GM12875 (cell line): ENCODE data around the gene PACSIN2.

ENCODE experiments used
- H3K4me3 ChIP-seq: one replicate; pipeline ENCODE4 v1.5.1; 2011; ENCODE audit warnings: low read depth, low read length, control low read depth
- TF ChIP-seq, protein P1 (sequence below): IDR thresholded peaks from 2 replicates; pipeline ENCODE4 v1.5.1; 2011; ENCODE audit warnings: low read depth, mild to moderate bottlenecking, control low read depth, inconsistent platforms, low read length, moderate library complexity, borderline replicate concordance; ENCODE audit not compliant: insufficient read depth

The PACSIN2 gene

DNA sequence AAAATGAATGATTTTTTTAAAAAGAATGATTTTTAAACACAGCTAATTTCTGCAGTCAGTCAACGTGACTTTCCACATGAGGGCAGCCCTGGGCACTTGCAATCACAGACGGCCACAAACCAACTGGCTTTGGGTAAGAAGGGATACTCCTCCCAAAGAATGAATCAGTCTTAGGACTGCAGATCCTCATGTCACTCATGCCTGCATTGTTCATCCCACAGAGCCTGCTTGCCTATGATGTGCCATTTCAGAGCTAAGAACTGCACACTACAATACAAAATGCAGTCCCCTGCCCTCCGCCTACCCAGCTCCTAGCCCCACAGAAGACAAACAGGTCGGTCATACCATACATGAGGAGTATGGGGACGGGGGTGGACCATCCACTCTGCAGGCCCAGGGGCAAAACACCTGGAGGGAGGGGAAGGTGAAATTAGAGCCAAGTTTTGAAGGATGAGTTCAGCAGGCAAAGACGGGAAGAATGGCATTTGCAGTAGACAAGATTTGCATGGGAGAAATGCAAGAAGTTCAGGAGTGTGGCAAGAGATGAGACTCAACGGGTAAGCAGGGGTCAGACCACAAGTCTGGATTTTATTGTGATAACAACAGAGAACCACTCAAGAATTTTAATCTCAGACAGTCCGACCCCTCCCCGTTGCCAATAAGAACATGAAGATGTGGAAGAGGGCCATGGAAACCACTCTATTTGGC lies 24.7 kb downstream of the PACSIN2 start:
- TF ChIP-seq, protein P1, sequence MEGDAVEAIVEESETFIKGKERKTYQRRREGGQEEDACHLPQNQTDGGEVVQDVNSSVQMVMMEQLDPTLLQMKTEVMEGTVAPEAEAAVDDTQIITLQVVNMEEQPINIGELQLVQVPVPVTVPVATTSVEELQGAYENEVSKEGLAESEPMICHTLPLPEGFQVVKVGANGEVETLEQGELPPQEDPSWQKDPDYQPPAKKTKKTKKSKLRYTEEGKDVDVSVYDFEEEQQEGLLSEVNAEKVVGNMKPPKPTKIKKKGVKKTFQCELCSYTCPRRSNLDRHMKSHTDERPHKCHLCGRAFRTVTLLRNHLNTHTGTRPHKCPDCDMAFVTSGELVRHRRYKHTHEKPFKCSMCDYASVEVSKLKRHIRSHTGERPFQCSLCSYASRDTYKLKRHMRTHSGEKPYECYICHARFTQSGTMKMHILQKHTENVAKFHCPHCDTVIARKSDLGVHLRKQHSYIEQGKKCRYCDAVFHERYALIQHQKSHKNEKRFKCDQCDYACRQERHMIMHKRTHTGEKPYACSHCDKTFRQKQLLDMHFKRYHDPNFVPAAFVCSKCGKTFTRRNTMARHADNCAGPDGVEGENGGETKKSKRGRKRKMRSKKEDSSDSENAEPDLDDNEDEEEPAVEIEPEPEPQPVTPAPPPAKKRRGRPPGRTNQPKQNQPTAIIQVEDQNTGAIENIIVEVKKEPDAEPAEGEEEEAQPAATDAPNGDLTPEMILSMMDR, result no peak
- no peak overlapping the region for H3K4me3 ChIP-seq

DNA sequence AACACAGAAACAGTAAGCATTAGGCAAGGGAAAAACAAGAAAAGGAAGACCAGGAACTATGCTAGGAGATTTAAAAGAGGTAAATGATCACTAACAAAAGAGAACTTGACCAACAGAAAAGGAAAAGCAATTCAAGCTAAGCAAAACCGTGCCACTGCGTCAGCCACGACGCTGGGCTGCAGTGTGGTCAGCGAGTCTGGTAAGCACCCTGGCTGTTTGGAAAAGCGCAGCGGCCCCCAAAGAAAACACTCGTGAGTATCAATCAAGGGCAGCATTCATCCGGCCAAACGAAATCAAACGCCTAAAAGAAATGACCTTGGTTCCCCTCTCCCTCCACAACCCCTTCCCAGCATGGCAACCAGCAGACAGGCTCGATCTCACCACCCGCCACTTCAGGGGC lies 28.8 kb downstream of the PACSIN2 start:
- TF ChIP-seq, protein P1, result no peak
- H3K4me3 ChIP-seq, result no peak overlapping the region

DNA sequence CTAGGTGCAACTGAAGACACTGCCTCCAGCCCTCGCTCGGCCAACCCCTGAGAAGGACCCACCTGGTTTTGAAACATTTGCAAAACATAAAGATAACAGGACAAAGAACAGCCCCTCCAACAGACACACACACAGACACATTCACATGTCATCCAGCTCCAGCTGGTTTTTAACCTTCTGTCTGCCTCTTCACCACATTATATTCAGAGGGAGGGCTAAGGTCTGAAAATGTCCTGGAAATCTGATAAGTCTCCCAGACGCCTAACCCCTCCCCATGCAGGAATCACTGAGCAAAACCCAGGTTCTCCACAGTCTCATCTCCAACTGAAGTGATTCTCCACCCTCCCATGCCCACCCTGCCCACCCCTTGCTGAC lies 29.4 kb downstream of the PACSIN2 start:
- TF ChIP-seq, protein P1, result no peak
- no peak overlapping the region for H3K4me3 ChIP-seq

DNA sequence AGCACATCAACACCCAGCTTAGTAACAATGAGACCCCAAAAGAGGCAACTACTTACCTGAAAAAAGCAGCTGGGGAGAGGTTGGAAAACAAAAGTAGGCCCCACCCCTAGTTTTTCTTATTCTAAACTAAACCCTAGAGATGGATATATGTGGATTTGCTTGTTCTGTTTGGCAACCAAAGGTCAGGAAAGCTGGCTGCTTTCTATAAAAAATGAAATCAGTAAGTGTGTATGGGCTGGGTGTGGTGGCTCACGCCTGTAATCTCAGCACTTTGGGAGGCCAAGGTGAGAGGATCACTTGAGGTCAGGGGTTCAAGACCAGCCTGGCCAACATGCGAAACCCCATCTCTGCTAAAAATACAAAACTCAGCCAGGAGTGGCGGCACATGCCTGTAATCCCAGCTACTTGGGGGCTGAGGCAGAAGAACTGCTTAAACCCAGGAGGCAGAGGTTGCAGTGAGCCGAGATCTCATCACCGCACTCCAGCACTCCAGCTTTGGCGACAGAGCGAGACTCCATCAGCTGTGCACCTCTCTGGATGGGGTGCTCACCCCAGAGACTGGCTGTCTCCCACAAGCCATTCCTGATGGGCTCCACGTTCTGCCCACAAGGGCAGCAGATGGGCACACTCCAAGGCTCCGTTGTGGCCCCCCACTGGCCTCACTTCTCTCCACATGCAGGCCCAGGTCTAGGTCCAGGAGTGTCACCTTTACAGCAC lies 30.0 kb downstream of the PACSIN2 start:
- TF ChIP-seq, protein P1, result no peak
- H3K4me3 ChIP-seq, result no peak overlapping the region

DNA sequence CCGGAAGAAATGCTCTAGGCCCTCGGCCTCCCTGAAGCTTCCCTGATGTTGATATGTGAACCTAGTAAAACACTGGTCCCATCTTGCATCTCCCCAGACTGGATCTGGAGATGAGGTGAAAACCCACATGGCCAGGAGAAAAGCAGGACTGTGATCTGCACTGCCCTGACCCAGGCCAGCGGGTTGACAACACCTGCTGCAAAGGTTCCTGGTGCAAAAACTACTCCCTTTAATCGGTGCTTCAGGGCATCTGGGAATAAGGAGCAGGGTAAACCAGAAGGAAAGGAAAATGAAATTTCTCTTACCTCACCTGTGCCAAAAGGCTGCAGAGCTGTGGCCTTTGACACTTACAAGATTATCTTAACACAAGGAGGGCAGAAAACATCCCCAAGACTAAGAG lies 30.6 kb downstream of the PACSIN2 start:
- TF ChIP-seq, protein P1, result no peak
- H3K4me3 ChIP-seq, result no peak overlapping the region

DNA sequence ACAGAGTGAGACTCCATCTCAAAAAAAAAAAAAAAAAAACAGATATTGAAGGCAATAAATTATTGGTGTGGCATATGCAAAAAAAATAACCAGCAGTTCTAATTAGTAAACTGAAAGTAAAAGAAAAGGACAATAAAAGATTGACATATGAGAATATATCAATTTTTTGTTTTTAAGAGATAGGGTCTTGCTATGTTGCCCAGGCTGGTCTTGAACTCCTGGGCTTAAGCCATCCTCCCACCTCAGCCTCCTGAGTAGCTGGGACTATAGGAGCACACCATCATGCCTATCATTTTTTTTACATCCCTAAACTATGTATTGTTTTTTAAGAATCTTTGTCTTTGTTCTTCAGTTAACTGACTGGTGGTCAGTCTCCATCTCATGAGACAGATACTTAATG lies 31.5 kb downstream of the PACSIN2 start:
- TF ChIP-seq, protein P1, result no peak

DNA sequence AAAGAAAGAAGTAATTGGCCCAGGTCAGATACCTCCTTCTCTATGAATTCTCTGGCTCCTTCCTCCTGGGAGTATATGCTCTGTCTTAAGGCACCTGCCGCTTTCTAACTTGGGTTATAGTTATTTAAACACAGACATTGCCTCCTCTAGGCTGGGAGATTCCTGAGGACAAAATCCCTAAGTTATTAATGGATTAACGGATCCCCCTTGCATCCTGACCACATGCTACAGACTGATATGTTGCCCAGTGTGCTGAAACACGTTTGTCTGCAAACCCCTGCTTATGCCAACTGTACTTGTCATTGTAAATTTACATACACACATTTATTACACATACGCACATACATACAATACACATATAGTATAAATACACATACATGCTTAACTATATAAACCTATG lies 35.3 kb downstream of the PACSIN2 start:
- no peak overlapping the region for H3K4me3 ChIP-seq
- TF ChIP-seq, protein P1, result no peak

More for the DNA sequence above, 31.5 kb downstream of the PACSIN2 start:
- no peak overlapping the region for H3K4me3 ChIP-seq
